GM15510 (cell line): ENCODE results near the gene RGS16.

Experiments
- POLR2A ChIP-seq: IDR thresholded peaks from 3 replicates; pipeline ENCODE4 v1.6.1; 2011; ENCODE audit warnings: borderline replicate concordance; ENCODE audit not compliant: insufficient read length; ENCODE audit errors: extremely low read depth

The RGS16 gene

DNA sequence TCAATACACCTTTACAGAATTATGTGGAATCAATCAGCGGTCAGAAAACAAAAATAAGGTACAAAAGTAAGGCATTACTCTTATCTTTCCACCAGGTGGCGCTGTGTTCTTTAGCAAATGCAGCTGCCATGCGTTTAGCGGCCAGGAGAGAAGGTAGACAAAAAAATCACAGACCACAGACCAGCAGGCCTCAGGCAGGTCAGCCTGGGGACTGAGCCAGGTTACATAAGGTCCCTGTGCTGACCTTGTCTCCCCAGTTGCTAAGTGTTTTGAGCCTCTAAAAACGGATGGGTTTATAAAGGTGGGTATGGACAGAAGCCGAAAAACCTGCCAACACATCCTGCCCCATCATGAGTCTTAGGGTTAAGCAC, 2.8 kb downstream of the RGS16 start:
- TF ChIP-seq POLR2A: no peak

DNA sequence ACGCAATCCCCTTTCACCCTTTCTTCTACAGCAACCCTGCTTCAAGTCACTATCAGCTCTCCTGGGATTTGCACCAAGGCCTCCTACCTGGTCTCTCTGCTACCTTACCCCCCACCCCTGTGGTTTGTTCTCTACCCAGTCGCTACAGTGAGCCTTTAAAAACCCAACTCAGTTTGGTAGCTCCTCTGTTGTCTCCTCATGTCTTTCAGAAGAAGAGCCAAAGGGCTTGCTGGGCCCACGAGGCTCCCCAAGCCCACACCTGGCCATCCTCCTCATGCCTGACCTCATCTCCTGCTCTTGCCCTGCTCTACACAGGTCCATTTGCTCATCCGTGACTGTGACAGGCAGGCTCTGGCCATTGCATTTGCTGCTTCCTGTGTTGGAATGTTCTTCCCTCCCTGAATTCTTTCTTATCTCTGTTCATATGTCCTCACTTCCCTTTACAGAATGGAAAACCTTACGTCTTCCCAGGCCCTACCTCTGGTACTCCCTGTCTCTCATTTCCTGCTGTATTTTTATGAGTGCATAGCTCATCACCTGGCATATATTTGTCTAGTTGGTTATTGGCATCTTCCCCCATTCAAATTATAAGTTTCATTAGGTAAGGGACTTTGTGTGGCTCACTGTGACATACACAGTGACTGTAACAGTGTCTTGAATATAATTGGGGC, 3.3 kb downstream of the RGS16 start:
- TF ChIP-seq POLR2A: no peak

DNA sequence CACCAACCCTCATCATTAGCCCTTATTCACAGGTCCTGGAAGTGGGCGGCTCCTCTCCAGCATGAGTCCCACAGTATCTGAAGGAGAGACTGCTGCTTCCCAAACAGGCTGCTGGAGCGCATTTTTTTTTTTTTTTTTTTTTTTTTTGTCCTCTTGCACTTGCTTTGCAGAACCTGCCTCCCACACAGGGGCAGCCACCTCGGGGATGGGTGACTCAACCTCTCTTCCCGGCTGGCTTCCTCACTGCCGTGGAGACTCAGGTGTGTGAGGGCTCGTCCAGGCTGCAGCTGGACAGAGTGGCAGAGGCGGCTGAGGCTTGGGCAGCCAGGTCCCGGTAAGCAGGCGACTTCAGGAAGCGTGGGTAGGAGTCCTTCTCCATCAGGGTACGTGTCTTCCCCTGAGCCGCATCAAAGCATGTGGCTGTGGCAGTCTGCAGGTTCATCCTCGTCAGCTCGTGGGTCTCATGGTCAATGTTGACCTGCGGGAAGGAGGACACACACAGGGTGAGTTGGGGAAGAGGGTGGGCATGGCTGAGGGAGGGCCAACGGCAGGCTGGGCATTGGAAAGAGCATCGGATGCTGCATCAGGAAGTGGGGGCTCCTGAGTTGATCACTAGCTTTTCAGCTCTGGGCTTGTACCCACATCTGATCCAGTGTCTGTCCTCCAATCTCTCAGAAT, 4.0 kb downstream of the RGS16 start:
- TF ChIP-seq POLR2A: no peak

DNA sequence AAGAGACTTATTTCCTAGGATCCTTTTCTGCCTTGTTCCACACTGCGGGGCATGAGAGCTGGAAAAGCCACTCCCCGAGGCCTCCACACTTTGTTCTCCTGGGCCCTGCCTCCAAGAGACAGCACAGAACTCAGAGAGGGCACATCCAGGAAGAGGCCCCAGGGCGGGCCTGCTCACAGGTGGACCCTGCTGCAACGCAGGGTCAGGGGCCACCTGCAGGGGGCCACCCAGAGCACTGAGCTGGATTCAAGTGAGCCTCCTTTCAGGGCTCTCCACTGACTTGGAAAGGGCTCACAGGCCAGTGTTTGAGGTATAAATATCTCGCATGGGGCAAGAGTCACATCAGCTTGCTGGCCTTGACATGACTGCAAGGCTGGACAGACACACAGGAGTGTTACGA, 4.8 kb downstream of the RGS16 start:
- no peak for TF ChIP-seq POLR2A

DNA sequence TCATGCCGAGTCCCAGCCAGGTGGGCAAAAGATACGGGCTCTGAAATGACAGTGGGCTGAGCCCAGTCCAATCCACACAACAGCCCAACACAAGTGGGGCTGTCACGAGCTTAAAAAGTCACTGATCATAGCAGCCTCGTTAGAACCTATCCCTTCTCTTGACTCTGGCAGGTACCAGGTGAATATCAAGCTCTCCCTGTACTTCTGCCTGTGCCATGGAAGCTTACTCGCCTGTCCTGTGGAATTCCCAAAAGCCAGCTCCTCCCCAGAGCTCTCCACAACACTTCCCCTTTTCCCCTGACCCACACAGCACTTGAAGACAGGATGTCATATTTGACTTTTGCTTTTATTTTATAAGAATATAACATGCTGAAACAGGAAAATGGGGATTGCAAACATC, 5.9 kb downstream of the RGS16 start:
- TF ChIP-seq POLR2A: no peak

DNA sequence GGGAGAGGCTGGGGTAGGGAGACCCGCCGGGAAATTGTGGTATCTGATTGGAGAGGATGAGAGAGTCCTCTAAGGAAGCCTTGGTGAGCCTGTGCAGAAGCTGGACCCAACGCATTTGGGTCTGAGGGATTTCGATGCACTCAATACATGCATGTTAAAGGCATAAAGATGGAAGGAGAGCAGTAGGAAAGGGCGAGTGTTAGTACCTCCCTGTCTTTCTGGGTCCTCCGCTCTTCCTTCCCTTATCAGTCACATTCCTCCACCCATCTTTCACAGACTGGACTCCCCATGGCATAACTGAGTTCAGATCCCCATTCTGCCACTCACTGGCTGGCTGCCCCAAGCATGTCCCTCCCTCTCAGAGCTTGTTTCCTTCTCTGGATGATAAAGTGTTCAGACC, 7.3 kb downstream of the RGS16 start:
- TF ChIP-seq POLR2A: no peak

DNA sequence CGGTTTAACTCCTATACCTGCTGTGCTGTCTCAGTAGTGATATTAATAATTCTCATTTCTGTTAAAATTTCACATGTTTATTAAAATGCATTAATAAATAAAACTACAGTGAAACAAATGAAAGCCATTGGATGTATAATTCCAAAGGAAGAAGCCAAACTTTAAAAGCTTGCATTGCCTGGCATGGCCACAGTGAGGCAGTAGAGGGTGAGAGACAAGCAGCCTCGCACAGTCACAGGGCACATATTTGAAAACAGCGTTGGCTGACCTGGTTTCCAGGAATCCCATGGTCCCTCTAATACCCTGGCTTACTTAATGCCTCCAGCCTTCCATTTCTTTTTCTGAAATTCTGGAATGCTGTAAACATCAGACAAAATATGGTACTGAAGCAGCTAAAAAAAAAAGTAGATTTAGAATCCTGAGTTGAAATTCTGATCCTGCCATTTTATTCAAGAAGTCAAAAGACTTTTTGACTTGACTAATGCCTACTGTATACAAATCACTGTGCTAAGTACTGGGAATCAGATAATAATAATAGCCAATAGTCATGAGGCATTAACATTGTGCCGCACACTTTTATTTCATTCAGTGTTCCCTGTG, 8.4 kb downstream of the RGS16 start:
- TF ChIP-seq POLR2A: no peak

DNA sequence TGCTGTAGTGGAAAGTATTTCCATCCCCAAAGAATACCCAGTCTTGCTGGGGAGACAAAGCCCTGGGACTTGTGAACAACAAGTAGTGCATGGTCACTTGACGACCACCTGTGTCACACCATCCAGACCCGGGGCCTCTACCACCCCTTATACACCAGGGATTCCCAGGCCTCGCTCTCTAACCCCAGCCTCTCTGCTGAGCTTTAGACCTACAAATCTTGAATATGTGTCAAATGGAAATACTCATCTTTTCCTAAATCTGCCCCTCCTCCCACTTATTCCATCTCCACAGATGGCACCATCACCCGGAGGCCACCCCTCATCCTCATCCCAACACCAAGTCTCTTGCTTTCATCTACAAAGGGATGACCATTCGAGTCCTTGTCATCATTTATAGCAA, 14.3 kb downstream of the RGS16 start:
- no peak for TF ChIP-seq POLR2A

DNA sequence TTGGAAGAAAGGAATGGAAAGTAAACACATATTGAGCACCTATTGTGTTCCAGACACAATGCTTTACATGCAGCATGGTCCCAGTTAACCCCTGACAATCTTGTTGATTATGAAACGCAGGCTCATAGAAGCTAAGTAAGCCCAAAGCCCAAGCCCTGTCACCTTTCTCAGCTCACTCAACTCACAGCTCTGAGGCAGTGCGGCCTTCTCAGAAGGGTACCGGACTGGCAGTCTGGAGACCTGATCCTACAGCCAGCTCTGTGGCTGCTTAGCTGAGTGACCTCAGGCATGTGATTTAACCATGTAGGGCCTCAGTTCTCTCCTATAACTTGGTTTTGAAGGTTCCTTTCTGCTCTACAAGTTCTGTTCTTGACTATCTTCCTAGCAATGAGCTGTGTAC, 14.7 kb downstream of the RGS16 start:
- TF ChIP-seq POLR2A: no peak

DNA sequence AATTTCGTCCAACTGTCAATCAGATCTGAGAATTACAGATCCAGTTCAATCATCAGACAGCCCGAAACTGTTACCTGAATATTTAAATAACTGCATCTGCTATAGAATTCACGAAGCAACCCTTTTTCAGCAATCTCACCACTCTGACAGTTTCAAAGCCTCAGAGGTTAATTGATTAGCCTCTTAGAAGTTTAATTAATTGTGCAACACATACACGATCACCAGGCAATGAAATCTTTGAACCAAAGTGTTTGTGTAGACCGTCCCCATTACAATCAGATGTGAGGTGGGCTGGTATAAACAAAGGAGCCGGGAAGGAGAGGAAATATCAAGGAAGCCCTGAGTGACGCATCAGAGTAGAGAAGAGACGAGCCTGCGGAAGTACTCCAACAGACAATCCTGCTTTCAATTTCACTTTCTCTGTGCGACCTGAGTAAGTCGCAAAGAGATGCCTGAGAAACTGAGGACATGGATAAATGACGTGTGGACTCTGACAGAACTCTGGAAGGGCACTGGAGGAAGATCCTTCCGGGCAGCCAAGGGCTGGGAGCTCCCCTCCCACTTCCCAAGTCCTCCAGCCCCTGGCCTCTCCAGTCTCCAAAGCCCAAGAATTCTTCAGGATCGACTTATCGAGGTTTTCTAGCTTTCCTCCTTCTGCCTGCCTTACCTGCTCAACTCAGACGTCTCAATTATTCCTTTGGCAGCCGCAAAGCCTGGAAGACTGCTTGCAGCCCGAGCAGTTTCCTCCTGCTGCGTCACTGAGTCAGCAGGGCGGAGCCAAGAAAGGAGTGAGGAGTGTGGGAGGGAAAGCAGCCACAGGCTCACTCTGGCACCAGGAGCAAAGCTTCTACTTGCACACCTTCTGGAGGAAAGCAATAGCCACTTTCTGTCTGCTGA, 15.4 kb downstream of the RGS16 start, which contains the start of gene RNASEL:
Gene RNASEL (minus strand): TSS at position 757 of the 897 bp plus-strand sequence. CDS start 2,450 bp downstream, outside the sequence.
- TF ChIP-seq POLR2A: peak; percentile 38

DNA sequence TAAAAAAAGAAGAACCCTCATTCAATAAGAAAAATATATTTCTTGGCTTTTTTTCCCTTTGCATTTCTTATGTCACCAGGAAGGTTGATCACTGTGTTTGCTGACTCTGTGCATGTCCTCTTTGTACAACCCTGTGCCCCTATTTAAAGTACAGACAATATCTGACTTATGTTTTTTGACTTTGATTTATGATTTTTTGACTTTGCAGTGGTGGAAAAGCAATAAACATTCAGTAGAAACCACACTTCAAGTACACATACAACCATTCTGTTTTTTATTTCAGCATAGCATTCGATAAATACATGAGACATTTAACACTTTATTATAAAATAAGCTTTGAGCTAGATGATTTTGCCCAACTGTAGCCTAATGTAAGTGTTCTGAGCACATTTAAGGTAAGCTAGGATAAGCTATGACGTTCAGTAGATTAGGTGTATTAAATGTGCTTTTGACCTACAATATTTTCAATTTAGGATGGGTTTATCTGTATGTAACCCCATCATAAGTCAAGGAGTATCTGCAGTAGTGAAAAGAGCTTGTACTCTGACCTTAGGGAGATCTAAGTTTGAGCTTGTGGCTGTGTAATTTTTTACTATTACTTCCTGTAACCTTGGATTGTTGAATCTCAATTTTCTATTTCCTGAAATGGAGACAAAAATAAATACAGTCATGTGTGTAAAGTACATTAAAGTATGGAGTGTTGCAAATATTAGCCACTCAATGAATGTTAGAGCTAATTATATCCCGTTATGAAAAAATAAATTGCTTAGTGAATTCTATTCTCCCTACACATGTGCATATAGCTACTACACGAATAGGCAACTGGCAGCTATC, 16.3 kb downstream of the RGS16 start:
- no peak for TF ChIP-seq POLR2A

DNA sequence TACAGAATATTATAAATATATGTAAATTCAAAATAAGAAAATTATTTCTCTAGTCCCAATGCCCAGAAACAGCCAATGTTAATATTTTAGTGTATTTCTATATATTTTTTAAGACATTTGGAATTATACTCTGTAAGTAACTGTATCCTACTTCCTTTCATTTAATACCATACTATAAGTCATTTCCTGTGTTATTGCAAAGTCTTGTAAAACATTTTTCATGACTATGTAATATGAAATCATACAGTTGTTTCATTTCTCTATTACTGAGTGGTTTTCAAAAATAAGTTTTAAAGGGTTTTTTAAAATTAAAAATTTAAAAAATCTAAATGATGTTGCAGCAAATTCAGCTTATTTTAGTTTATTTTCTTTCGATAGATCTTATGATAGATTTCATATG, 17.1 kb downstream of the RGS16 start:
- TF ChIP-seq POLR2A: no peak

DNA sequence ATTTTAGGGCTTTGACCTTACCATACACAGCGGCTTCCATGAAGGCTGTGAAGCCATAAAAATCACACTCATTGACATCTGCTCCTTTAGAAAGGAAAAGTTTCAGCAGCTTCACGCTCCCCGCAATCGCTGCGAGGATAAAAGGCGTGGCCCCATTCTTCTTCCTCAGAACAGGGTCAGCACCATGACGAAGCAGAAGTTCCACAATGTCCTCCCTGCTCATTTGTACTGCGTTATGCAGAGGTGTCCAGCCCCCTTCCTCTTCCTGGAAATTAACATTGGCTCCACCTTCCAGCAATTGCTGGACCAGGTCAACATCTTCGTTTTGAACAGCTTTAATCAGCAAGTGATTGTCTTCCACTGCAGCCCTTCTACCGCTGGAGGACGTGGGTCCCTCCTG, 17.8 kb downstream of the RGS16 start:
- TF ChIP-seq POLR2A: no peak

DNA sequence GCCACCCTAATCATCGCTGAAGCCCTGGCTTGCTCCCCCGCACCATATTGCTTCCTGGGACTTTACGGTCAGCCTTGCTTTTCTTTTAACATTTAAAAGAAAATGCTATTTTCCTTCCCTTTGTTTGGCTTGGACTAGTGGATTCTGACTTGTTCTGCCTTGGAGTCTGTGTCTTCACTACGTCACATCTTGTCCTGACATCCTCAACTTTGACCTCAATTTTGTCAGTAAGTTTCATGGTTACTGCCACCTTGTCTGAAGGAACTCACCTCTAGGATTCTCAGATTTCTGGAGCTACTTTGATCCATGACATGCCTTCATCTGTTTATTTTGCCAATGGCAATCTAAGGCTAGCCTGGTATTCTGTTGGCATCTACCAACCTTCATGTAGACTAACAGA, 19.4 kb downstream of the RGS16 start:
- TF ChIP-seq POLR2A: no peak
